Activated naive CD4-positive, alpha-beta T cell treated with anti-CD3 and anti-CD28 coated beads, Interleukin-2, amount 10 ng/mL, durations not matched to agents 7 days and 5 days (primary cell): ENCODE measurements around the gene AKAP13.
A peak's percentile ranks its signal among the peaks of the same experiment; 100 is the strongest.

Source experiments
- CTCF ChIA-PET: fragments of 350-600 bp; sonication (Branson Sonifier 250); formaldehyde crosslinking; loops from one replicate; lab custom pipeline; 2021; ENCODE audit warnings: antibody characterized with exemption; lab: Charles Lee
- DNase-seq: peaks from one replicate; pipeline ENCODE4 v3.0.0-alpha.2; 2020
- H3K27ac Mint-ChIP-seq: one replicate; pipeline ENCODE4 v1.8.0; 2021; ENCODE audit warnings: mild to moderate bottlenecking, moderate library complexity, mixed read lengths
- H3K27me3 Mint-ChIP-seq: one replicate; pipeline ENCODE4 v1.8.0; 2021; ENCODE audit warnings: mild to moderate bottlenecking, mixed read lengths
- H3K36me3 Mint-ChIP-seq: one replicate; pipeline ENCODE4 v1.8.0; 2021; ENCODE audit warnings: mixed read lengths
- H3K4me1 Mint-ChIP-seq: one replicate; pipeline ENCODE4 v1.8.0; 2021; ENCODE audit warnings: mixed read lengths
- H3K4me3 Mint-ChIP-seq: one replicate; pipeline ENCODE4 v1.8.0; 2021; ENCODE audit warnings: mild to moderate bottlenecking, moderate library complexity, mixed read lengths
- H3K9me3 Mint-ChIP-seq: one replicate; pipeline ENCODE4 v1.8.0; 2021; ENCODE audit warnings: mixed read lengths

Gene AKAP13

GRCh38 chr15:85773970-85774369, 393.6 kb downstream of the AKAP13 start:
- CTCF ChIA-PET = no interaction called here
- Mint-ChIP-seq H3K4me1 (no peaks in the 10 kb centered on the region), H3K9me3 (no peaks in the 10 kb centered on the region), H3K36me3 (no peaks in the 10 kb centered on the region), H3K27me3 (no peaks in the 10 kb centered on the region), H3K4me3 (no peak overlapping the region), H3K27ac (no peak overlapping the region)
- DNase-seq = no peak

DNA sequence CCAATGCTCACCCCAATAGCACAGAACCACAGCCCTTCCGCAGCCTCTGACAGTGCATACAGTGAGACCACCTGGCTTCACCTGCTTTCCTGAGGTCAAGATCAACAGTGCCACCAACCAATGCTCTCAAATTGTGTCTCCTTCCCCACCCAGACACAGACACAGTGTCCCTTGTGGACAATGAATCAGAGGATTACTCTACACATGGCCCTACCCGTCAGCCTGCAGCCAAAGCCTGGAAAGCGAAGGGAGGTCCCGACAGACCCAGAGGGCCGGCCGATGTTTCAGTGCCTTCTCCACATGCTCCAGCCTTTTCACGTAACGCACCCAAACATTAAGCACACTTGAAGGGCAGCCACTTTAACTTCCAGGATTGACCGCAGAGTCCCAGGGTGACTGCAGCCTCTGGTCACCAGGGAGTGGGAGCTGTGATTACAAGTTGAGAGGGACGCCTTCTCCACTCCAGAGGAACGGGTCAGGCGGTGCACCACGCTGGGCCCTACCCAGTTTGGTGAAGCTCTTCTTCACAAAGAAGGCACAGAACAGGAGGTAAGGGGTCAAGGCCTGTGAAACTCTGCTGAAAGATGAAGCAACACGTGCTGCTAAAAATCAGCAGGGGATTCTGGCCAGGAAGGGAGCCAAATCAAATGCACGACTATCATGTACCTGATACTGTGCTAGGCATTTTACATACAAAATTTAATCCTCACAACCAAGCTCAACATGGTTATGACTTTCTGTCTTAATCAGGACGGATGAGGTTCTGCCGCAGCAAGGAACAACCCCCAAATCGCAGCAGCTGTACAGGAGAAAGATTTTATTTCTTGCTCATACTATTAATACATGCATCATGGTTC, 397.1 kb downstream of the AKAP13 start:
- Mint-ChIP-seq H3K4me3 (no peak overlapping the region), H3K27me3 (no peaks in the 10 kb centered on the region), H3K9me3 (no peaks in the 10 kb centered on the region), H3K27ac (no peak overlapping the region), H3K36me3 (no peaks in the 10 kb centered on the region), H3K4me1 (peaks cover 9% of the 10 kb centered on the region)
- CTCF ChIA-PET = interaction anchor here (0.8 to 1.3 kb wide), 3 partner anchors 10 to 41 kb away, joined by 3 read pairs; no protein-coding TSS in a partner anchor
- DNase-seq = no peak

DNA sequence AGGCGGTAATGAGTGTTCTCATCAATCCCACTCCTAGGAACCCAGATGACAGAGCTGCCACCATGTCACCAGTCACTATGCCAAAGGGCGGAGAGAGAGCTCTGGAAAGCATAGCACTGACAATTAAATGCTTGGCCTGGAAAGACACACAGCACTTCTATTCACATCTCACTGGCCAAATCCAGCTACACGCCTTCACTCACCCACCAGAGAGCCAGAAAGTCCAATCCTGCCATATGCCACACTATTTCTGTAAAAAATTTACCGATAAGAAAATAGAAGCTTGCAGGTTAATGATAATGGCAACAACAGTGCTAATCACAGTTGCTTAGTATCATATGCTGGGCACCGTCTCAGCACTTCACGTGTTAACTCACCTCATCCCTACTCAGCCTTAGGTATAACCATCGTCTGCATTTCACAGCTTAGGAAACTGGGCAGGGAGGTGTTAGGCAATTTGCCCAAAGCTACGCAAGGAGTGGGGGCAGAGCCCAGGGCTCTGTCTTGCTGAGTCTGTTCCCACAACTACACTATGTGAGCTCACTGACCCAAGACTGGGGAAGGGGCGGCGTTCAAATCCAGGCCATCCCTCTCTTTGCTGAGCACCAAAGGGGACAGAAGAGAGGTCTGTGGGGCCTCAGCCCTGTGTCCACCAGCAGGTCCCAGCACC, 397.8 kb downstream of the AKAP13 start:
- Mint-ChIP-seq H3K4me1 (peaks cover 13% of the 10 kb centered on the region), H3K36me3 (no peaks in the 10 kb centered on the region), H3K27ac (no peak overlapping the region), H3K4me3 (no peak overlapping the region), H3K9me3 (no peaks in the 10 kb centered on the region), H3K27me3 (no peaks in the 10 kb centered on the region)
- no peak for DNase-seq
- CTCF ChIA-PET = interaction anchor here (0.8 to 1.0 kb wide), 3 partner anchors 9 to 60 kb away, joined by 3 read pairs; no protein-coding TSS in a partner anchor

DNA sequence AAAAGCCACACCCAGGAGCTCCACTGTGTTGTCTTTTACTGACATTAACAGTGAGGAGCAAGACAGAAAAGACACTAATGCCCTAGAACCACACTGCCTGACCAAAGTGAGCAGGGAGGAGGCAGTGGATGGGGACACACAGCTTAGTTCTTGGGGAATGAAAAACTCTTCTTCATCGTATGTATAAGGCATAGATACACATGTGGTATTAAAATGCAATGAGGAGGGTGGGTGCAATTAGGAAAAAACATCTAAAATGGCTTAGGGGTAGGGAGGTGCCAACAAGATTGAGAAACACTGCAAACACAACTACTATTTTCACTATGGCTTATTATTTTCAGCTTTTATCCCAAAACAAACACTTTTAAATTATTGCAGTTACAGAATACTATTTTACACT, 398.8 kb downstream of the AKAP13 start:
- CTCF ChIA-PET = no interaction called here
- Mint-ChIP-seq H3K27ac (no peak overlapping the region), H3K9me3 (no peaks in the 10 kb centered on the region), H3K27me3 (no peaks in the 10 kb centered on the region), H3K36me3 (peaks cover 2% of the 10 kb centered on the region), H3K4me1 (peaks cover 19% of the 10 kb centered on the region), H3K4me3 (no peak overlapping the region)
- DNase-seq = no peak

- no peak overlapping the region for H3K27ac Mint-ChIP-seq
- CTCF ChIA-PET = no interaction called here
- no peak overlapping the region for H3K4me3 Mint-ChIP-seq
- peaks cover 30% of the 10 kb centered on the region for H3K4me1 Mint-ChIP-seq
- H3K27me3 Mint-ChIP-seq = no peaks in the 10 kb centered on the region
- no peak for DNase-seq
- peaks cover 2% of the 10 kb centered on the region for H3K36me3 Mint-ChIP-seq
- H3K9me3 Mint-ChIP-seq = no peaks in the 10 kb centered on the region
Observed at GRCh38 chr15:85780225-85780985, 400.0 kb downstream of the AKAP13 start.

DNA sequence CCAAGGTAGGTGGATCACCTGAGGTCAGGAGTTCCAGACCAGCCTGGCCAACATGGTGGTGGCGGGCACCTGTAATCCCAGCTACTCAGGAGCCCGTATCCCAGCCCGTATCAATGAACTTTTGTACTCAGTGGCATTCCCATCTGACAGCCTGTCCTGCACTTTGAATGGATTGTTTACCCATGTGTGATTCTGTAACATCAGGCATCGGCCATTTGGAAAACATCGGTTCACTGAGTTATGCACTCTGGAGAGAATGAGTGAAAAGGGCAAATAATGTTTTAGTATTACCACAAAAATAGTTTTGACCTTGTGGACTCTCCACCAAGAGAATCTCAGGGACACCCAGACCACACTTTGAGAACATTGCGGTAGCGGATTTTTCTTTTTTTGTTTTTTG, 400.7 kb downstream of the AKAP13 start:
- CTCF ChIA-PET = no interaction called here
- no peak for DNase-seq
- Mint-ChIP-seq H3K27me3 (no peaks in the 10 kb centered on the region), H3K4me1 (peaks cover 37% of the 10 kb centered on the region), H3K27ac (no peak overlapping the region), H3K4me3 (no peak overlapping the region), H3K36me3 (peaks cover 2% of the 10 kb centered on the region), H3K9me3 (no peaks in the 10 kb centered on the region)

- CTCF ChIA-PET = interaction anchor here (1.3 kb wide), 1 partner anchor 11 kb away, joined by 3 read pairs; no protein-coding TSS in a partner anchor
- Mint-ChIP-seq H3K9me3 (no peaks in the 10 kb centered on the region), H3K36me3 (peaks cover 2% of the 10 kb centered on the region), H3K4me1 (peaks cover 45% of the 10 kb centered on the region), H3K27ac (peak overlapping the region; percentile 38), H3K27me3 (no peaks in the 10 kb centered on the region), H3K4me3 (no peak overlapping the region)
- no peak for DNase-seq
Observed at GRCh38 chr15:85782064-85782463, 401.7 kb downstream of the AKAP13 start.

DNA sequence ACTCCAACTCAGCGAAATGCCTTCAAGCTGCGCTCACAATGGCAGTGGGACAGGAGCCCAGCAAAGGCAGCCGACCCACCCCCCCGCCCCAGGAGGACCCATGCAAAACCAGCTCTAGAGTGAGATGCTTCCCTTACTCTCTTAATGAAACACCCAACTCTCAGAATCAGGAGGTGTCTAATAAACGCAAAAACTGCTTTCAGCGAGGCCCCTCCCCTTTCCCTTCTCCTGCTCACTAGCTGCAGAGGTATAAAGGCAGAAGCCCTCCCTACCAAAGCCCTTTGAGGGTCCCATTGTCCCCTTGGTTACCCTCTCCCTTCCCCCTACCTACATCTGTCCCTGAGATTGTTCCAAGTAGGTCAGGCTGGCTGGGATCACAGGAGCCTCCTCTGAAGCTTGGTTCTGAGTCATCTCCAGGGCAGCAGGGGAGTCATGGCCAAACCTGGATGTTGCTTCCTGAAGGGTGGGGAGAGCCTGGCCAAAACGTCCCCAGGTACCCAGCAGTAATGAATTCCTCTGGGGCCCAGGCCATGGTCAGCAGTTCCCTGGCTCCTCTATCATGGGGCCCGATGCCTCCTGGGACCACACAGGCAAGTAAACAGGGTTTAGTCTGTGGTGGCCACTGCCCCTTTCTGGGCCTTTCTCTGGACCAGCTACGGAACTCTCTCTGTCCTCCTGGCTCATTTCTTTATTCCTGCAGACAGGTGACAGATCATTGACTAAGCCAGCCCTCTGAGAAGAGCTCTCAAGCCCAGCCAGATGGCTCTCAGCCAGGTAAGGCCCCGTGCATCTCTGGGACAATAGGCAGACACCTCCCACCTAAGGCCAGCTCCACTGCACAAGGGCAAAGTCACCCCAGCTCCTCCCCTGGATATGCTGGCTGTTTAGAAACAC, 405.7 kb downstream of the AKAP13 start:
- no peak for DNase-seq
- H3K27me3 Mint-ChIP-seq = no peaks in the 10 kb centered on the region
- H3K4me1 Mint-ChIP-seq = peaks cover 59% of the 10 kb centered on the region
- peak overlapping the region; percentile 57 for H3K4me3 Mint-ChIP-seq
- H3K27ac Mint-ChIP-seq = peak overlapping the region; percentile 91
- no peaks in the 10 kb centered on the region for H3K9me3 Mint-ChIP-seq
- peaks cover 7% of the 10 kb centered on the region for H3K36me3 Mint-ChIP-seq
- CTCF ChIA-PET = interaction anchor here (0.7 to 0.8 kb wide), 2 partner anchors 109 to 1157 kb away, joined by 3 read pairs; no protein-coding TSS in a partner anchor

DNA sequence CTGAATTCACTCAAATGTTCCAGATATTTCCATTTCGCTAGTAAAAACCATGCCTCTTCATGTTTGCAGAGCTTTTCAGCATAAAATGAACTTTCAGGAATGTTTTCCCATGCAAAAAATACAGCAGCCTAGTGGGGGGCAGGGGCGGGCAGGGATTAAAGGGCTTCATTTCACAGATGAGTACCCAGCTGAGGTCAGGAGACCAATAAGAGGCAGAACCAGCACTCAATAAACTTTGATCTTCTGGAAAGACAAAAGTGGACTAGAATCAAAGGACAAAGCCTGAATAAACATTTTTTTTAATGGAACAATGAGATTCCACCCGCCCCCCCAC, 406.3 kb downstream of the AKAP13 start:
- peaks cover 7% of the 10 kb centered on the region for H3K36me3 Mint-ChIP-seq
- DNase-seq = no peak
- H3K9me3 Mint-ChIP-seq = no peaks in the 10 kb centered on the region
- CTCF ChIA-PET = no interaction called here
- peaks cover 62% of the 10 kb centered on the region for H3K4me1 Mint-ChIP-seq
- H3K27ac Mint-ChIP-seq = no peak overlapping the region
- no peaks in the 10 kb centered on the region for H3K27me3 Mint-ChIP-seq
- H3K4me3 Mint-ChIP-seq = no peak overlapping the region

DNA sequence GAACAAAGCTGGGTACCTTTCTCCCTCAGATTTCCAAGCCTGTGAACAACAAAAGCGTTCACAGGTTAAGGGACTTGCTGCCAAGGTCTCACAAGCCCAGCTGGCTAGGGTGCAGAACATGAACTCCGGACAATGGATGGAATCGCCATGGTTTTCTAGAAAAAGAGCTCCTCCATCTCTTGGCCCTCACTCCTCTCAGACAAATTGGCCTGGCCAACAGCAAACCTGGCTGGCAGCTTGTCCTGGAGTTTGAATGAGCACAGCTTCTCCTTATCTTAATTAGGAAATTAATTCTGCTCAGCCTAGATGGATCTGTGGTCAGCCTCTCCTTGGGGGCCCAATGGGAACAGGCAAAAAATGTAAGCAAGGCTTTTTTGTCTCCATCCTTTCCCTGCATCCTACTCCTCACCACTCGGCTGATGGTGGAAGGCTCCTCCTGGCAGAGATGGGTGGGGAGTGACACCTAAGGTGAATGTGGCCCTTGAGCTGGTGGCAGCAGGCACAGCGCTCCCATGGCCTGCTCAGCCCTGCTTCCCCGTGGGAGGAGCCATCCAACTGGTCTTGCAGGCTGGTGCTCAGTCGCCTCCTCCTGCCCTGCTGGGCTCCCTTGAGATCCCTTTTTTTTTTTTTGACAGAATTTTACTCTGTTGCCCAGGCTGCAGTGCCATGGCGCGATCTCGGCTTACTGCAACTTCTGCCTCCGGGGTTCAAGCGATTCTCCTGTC, 408.5 kb downstream of the AKAP13 start:
- H3K36me3 Mint-ChIP-seq = peaks cover 6% of the 10 kb centered on the region
- DNase-seq = no peak
- CTCF ChIA-PET = no interaction called here
- no peak overlapping the region for H3K4me3 Mint-ChIP-seq
- no peaks in the 10 kb centered on the region for H3K27me3 Mint-ChIP-seq
- H3K9me3 Mint-ChIP-seq = no peaks in the 10 kb centered on the region
- no peak overlapping the region for H3K27ac Mint-ChIP-seq
- H3K4me1 Mint-ChIP-seq = peaks cover 67% of the 10 kb centered on the region

- no peaks in the 10 kb centered on the region for H3K27me3 Mint-ChIP-seq
- DNase-seq = no peak
- CTCF ChIA-PET = no interaction called here
- peaks cover 64% of the 10 kb centered on the region for H3K4me1 Mint-ChIP-seq
- no peaks in the 10 kb centered on the region for H3K9me3 Mint-ChIP-seq
- peaks cover 6% of the 10 kb centered on the region for H3K36me3 Mint-ChIP-seq
- H3K27ac Mint-ChIP-seq = no peak overlapping the region
- H3K4me3 Mint-ChIP-seq = no peak overlapping the region
Observed at GRCh38 chr15:85789496-85789875, 409.1 kb downstream of the AKAP13 start.

- Mint-ChIP-seq H3K4me1 (peaks cover 52% of the 10 kb centered on the region), H3K27ac (peak overlapping the region; percentile 9)
Observed at GRCh38 chr15:85792102-85792731, 411.8 kb downstream of the AKAP13 start.

More at GRCh38 chr15:85792102-85792731, 411.8 kb downstream of the AKAP13 start:
- Mint-ChIP-seq H3K9me3 (peaks cover 1% of the 10 kb centered on the region), H3K27me3 (peaks cover 11% of the 10 kb centered on the region), H3K36me3 (peaks cover 6% of the 10 kb centered on the region), H3K4me3 (no peak overlapping the region)
- DNase-seq = no peak
- CTCF ChIA-PET = no interaction called here
